Measurements from ENCODE around the gene UBN1. TPM values are rescaled to one million over a fixed set of nuclear protein-coding genes. Genes with fewer than 3 reads are reported as not detected.

The UBN1 gene
- total and polyA plus RNA-seq, 4 donors: 7.8 to 33.2 (median 15.5) TPM

- no peaks in the 10 kb centered on the region for H3K4me1 ChIP-seq (ENCODE audit: control insufficient read depth in 1 of 2, insufficient read depth in 2 of 2, low read length in 2 of 2)
- ATAC-seq (ENCODE audit: low FRiP score) (no peak), DNase-seq (no peak)
- intact Hi-C loops (cut with DNase I): no loop called here
- H3K9me3 ChIP-seq (ENCODE audit: control insufficient read depth, low read length): no peaks in the 10 kb centered on the region
- H3K4me3 ChIP-seq (ENCODE audit: low read length in 2 of 2): no peak overlapping the region
- no peaks in the 10 kb centered on the region for H3K27me3 ChIP-seq (ENCODE audit: control insufficient read depth in 1 of 2, insufficient read depth in 2 of 2, low read length in 1 of 2)
- no peak overlapping the region for H3K27ac ChIP-seq (ENCODE audit: low read depth in 1 of 2, low read length in 2 of 2)
- H3K36me3 ChIP-seq (ENCODE audit: control insufficient read depth in 1 of 2, insufficient read depth in 2 of 2, low read length in 1 of 2): peaks cover 0 to 4% of the 10 kb centered on the region in 2 donors
Observed at GRCh38 chr16:4814046-4814445, 33.2 kb upstream of the UBN1 start.

DNA sequence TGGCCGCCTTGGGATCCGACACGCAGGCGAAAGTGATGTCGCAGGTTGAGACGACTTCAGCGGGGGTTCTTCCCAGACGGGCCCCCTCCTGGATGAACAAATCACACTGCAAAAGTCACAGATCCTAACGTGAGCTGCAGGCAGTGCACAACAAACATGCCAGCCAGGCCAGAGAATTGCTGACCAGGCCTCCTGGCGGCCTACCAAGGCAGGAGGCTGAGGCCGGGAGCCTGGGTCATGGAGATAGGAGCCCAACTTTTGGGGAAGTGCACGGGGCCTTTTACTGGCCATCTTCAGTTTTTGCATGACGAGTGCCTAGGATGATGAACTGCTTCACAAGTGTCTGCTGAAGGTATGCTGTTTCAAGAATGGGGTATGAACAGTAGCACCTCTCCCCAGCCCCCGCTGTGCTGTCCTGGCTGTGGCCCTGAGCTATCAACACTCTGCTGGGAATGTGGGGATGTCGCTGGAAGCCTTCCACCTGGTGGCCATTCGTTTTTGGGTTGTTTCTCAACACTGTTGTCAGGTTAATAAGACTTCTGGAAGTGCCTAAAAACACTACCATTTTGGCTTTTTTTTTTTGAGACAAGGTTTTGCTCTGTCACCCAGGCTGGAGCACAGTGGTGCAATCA lies 32.6 kb upstream of the UBN1 start:
- peaks cover 0 to 4% of the 10 kb centered on the region in 2 donors for H3K36me3 ChIP-seq (ENCODE audit: control insufficient read depth in 1 of 2, insufficient read depth in 2 of 2, low read length in 1 of 2)

GRCh38 chr16:4820652-4821051 lies 26.6 kb upstream of the UBN1 start:
- no peaks in the 10 kb centered on the region for H3K4me1 ChIP-seq (ENCODE audit: control insufficient read depth in 1 of 2, insufficient read depth in 2 of 2, low read length in 2 of 2)
- ATAC-seq (ENCODE audit: low FRiP score) (no peak), DNase-seq (no peak)
- H3K27ac ChIP-seq (ENCODE audit: low read depth in 1 of 2, low read length in 2 of 2): no peak overlapping the region
- 70 to 78% methylated on average over 6 of the region's 6 CpGs for WGBS, 2 donors
- no peaks in the 10 kb centered on the region for H3K9me3 ChIP-seq (ENCODE audit: control insufficient read depth, low read length)
- no peak overlapping the region for H3K4me3 ChIP-seq (ENCODE audit: low read length in 2 of 2)
- no peaks in the 10 kb centered on the region for H3K27me3 ChIP-seq (ENCODE audit: control insufficient read depth in 1 of 2, insufficient read depth in 2 of 2, low read length in 1 of 2)
- peaks cover 3 to 14% of the 10 kb centered on the region in 2 donors for H3K36me3 ChIP-seq (ENCODE audit: control insufficient read depth in 1 of 2, insufficient read depth in 2 of 2, low read length in 1 of 2)
- intact Hi-C loops (cut with DNase I): no loop called here

More for the DNA sequence above, 32.6 kb upstream of the UBN1 start:
- ATAC-seq (ENCODE audit: low FRiP score): no peak
- no peak overlapping the region for H3K27ac ChIP-seq (ENCODE audit: low read depth in 1 of 2, low read length in 2 of 2)
- DNase-seq: no peak
- H3K4me3 ChIP-seq (ENCODE audit: low read length in 2 of 2): no peak overlapping the region
- intact Hi-C loops (cut with DNase I): no loop called here
- no peaks in the 10 kb centered on the region for H3K9me3 ChIP-seq (ENCODE audit: control insufficient read depth, low read length)
- H3K27me3 ChIP-seq (ENCODE audit: control insufficient read depth in 1 of 2, insufficient read depth in 2 of 2, low read length in 1 of 2): no peaks in the 10 kb centered on the region
- WGBS, 2 donors: 80% methylated on average over 16 of the region's 16 CpGs
- H3K4me1 ChIP-seq (ENCODE audit: control insufficient read depth in 1 of 2, insufficient read depth in 2 of 2, low read length in 2 of 2): no peaks in the 10 kb centered on the region

DNA sequence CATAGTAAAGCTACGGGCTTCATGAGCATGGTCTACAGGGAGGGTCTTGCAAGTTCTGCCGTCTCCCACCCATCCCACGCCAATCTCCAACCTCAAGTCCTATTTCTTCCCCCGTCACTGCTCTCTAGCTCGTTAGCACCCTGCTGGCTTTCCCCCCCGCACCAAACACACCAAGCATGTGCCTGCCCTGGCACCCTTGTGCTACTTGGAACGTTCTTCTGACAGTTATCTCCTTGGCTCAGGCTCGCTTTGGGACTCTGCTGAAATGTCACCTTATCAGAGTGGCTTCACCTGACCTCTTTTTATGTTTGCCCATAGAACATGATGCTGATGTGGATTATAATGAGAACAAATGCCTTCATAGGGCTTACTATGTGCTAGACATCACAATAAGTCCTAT lies 22.1 kb upstream of the UBN1 start:
- intact Hi-C loops (cut with DNase I): no loop called here
- Histone ChIP-seq H3K4me3 (ENCODE audit: low read length in 2 of 2) (no peak overlapping the region), H3K36me3 (ENCODE audit: control insufficient read depth in 1 of 2, insufficient read depth in 2 of 2, low read length in 1 of 2) (peaks cover 3 to 15% of the 10 kb centered on the region in 2 donors), H3K27ac (ENCODE audit: low read depth in 1 of 2, low read length in 2 of 2) (no peak overlapping the region), H3K4me1 (ENCODE audit: control insufficient read depth in 1 of 2, insufficient read depth in 2 of 2, low read length in 2 of 2) (no peaks in the 10 kb centered on the region), H3K27me3 (ENCODE audit: control insufficient read depth in 1 of 2, insufficient read depth in 2 of 2, low read length in 1 of 2) (no peaks in the 10 kb centered on the region), H3K9me3 (ENCODE audit: control insufficient read depth, low read length) (no peaks in the 10 kb centered on the region)
- no peak for DNase-seq
- 79 to 82% methylated on average over 8 of the region's 8 CpGs for WGBS, 2 donors
- ATAC-seq (ENCODE audit: low FRiP score): no peak

- Histone ChIP-seq H3K4me1 (ENCODE audit: control insufficient read depth in 1 of 2, insufficient read depth in 2 of 2, low read length in 2 of 2) (no peaks in the 10 kb centered on the region), H3K27me3 (ENCODE audit: control insufficient read depth in 1 of 2, insufficient read depth in 2 of 2, low read length in 1 of 2) (no peaks in the 10 kb centered on the region), H3K9me3 (ENCODE audit: control insufficient read depth, low read length) (no peaks in the 10 kb centered on the region), H3K4me3 (ENCODE audit: low read length in 2 of 2) (no peak overlapping the region), H3K36me3 (ENCODE audit: control insufficient read depth in 1 of 2, insufficient read depth in 2 of 2, low read length in 1 of 2) (peaks cover 11 to 16% of the 10 kb centered on the region in 2 donors), H3K27ac (ENCODE audit: low read depth in 1 of 2, low read length in 2 of 2) (no peak overlapping the region)
- 90 to 92% methylated on average over 4 of the region's 4 CpGs for WGBS, 2 donors
- intact Hi-C loops (cut with DNase I): no loop called here
- no peak for DNase-seq
- no peak for ATAC-seq (ENCODE audit: low FRiP score)
Observed at GRCh38 chr16:4826526-4826925, 20.8 kb upstream of the UBN1 start.

- DNase-seq (no peak), ATAC-seq (ENCODE audit: low FRiP score) (no peak)
- no peaks in the 10 kb centered on the region for H3K27me3 ChIP-seq (ENCODE audit: control insufficient read depth in 1 of 2, insufficient read depth in 2 of 2, low read length in 1 of 2)
- no peak overlapping the region for H3K4me3 ChIP-seq (ENCODE audit: low read length in 2 of 2)
- no peaks in the 10 kb centered on the region for H3K4me1 ChIP-seq (ENCODE audit: control insufficient read depth in 1 of 2, insufficient read depth in 2 of 2, low read length in 2 of 2)
- no peaks in the 10 kb centered on the region for H3K9me3 ChIP-seq (ENCODE audit: control insufficient read depth, low read length)
- H3K27ac ChIP-seq (ENCODE audit: low read depth in 1 of 2, low read length in 2 of 2): no peak overlapping the region
- intact Hi-C loops (cut with DNase I): no loop called here
- 48 to 49% methylated on average over 10 of the region's 10 CpGs for WGBS, 2 donors
- peaks cover 11 to 17% of the 10 kb centered on the region in 2 donors for H3K36me3 ChIP-seq (ENCODE audit: control insufficient read depth in 1 of 2, insufficient read depth in 2 of 2, low read length in 1 of 2)
Observed at GRCh38 chr16:4826980-4827379, 20.3 kb upstream of the UBN1 start.

GRCh38 chr16:4828567-4829321 lies 18.5 kb upstream of the UBN1 start:
- WGBS, 2 donors: 91% methylated on average over 11 of the region's 11 CpGs
- DNase-seq (no peak), ATAC-seq (ENCODE audit: low FRiP score) (no peak)
- Histone ChIP-seq H3K36me3 (ENCODE audit: control insufficient read depth in 1 of 2, insufficient read depth in 2 of 2, low read length in 1 of 2) (peaks cover 7 to 14% of the 10 kb centered on the region in 2 donors), H3K27ac (ENCODE audit: low read depth in 1 of 2, low read length in 2 of 2) (no peak overlapping the region), H3K4me3 (ENCODE audit: low read length in 2 of 2) (no peak overlapping the region), H3K9me3 (ENCODE audit: control insufficient read depth, low read length) (no peaks in the 10 kb centered on the region), H3K4me1 (ENCODE audit: control insufficient read depth in 1 of 2, insufficient read depth in 2 of 2, low read length in 2 of 2) (no peaks in the 10 kb centered on the region), H3K27me3 (ENCODE audit: control insufficient read depth in 1 of 2, insufficient read depth in 2 of 2, low read length in 1 of 2) (no peaks in the 10 kb centered on the region)
- intact Hi-C loops (cut with DNase I): no loop called here

GRCh38 chr16:4830408-4830807 lies 16.9 kb upstream of the UBN1 start:
- H3K27ac ChIP-seq (ENCODE audit: low read depth in 1 of 2, low read length in 2 of 2): no peak overlapping the region
- H3K27me3 ChIP-seq (ENCODE audit: control insufficient read depth in 1 of 2, insufficient read depth in 2 of 2, low read length in 1 of 2): no peaks in the 10 kb centered on the region
- peaks cover 7 to 17% of the 10 kb centered on the region in 2 donors for H3K36me3 ChIP-seq (ENCODE audit: control insufficient read depth in 1 of 2, insufficient read depth in 2 of 2, low read length in 1 of 2)
- WGBS, 2 donors: 85 to 86% methylated on average over 7 of the region's 7 CpGs
- H3K4me1 ChIP-seq (ENCODE audit: control insufficient read depth in 1 of 2, insufficient read depth in 2 of 2, low read length in 2 of 2): no peaks in the 10 kb centered on the region
- ATAC-seq (ENCODE audit: low FRiP score) (no peak), DNase-seq (no peak)
- H3K9me3 ChIP-seq (ENCODE audit: control insufficient read depth, low read length): no peaks in the 10 kb centered on the region
- no peak overlapping the region for H3K4me3 ChIP-seq (ENCODE audit: low read length in 2 of 2)
- intact Hi-C loops (cut with DNase I): no loop called here

DNA sequence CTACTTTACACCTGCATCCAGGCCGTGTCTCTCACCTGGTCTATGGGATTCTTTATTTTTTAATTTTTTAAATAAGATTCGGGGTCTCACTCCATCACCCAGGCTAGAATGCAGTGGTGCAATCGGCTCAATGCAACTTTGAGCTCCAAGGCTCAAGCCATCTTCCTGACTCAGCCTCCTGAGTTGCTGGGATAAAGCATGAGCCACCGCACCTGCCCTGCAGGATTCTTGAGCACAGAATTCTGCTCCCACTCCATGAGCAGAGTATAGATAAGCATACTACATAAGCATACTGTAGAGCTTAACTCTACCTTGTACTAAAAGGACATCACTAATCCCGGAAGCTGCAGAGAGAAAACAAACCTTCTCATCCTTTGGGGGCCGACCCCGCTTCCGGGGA lies 15.7 kb upstream of the UBN1 start:
- no peak overlapping the region for H3K27ac ChIP-seq (ENCODE audit: low read depth in 1 of 2, low read length in 2 of 2)
- no peaks in the 10 kb centered on the region for H3K27me3 ChIP-seq (ENCODE audit: control insufficient read depth in 1 of 2, insufficient read depth in 2 of 2, low read length in 1 of 2)
- H3K4me1 ChIP-seq (ENCODE audit: control insufficient read depth in 1 of 2, insufficient read depth in 2 of 2, low read length in 2 of 2): no peaks in the 10 kb centered on the region
- H3K9me3 ChIP-seq (ENCODE audit: control insufficient read depth, low read length): no peaks in the 10 kb centered on the region
- no peak for DNase-seq
- ATAC-seq (ENCODE audit: low FRiP score): no peak
- no peak overlapping the region for H3K4me3 ChIP-seq (ENCODE audit: low read length in 2 of 2)
- peaks cover 10 to 17% of the 10 kb centered on the region in 2 donors for H3K36me3 ChIP-seq (ENCODE audit: control insufficient read depth in 1 of 2, insufficient read depth in 2 of 2, low read length in 1 of 2)
- intact Hi-C loops (cut with DNase I): no loop called here
- WGBS, 2 donors: 95% methylated on average over 8 of the region's 8 CpGs

Measured in aorta (tissue), 5 donors.